NAMALWA (cell line): ENCODE results near the gene TNKS2.
A peak's percentile ranks its signal among the peaks of the same experiment; 100 is the strongest.
"Not testable (repeated sequence)": the region's sequence is repeated elsewhere in the genome, so short reads cannot be mapped to it uniquely, and the experiment has no call there.

Source experiments
- DNase-seq: peaks from one replicate; pipeline ENCODE4 v3.0.0-alpha.2; 2015; ENCODE audit warnings: low spot score

Gene TNKS2

GRCh38 chr10:91796331-91797047, 1.7 kb upstream of the TNKS2 start:
- DNase-seq: peak; percentile 82

GRCh38 chr10:91797048-91797690, 1.1 kb upstream of the TNKS2 start:
- DNase-seq: peak; percentile 24

GRCh38 chr10:91798649-91799611, 704 bp downstream of the TNKS2 start:
- peak; percentile 68 for DNase-seq

- no peak for DNase-seq
Measured at GRCh38 chr10:91799612-91799975, 1.4 kb downstream of the TNKS2 start.

GRCh38 chr10:91800182-91800581, 2.0 kb downstream of the TNKS2 start:
- DNase-seq: no peak

GRCh38 chr10:91800756-91801155, 2.5 kb downstream of the TNKS2 start:
- DNase-seq: no peak

GRCh38 chr10:91803386-91804125, 5.3 kb downstream of the TNKS2 start:
- DNase-seq: no peak

GRCh38 chr10:91804126-91804510, 5.9 kb downstream of the TNKS2 start:
- DNase-seq: no peak

- no peak for DNase-seq
Measured at GRCh38 chr10:91805110-91805838, 7.0 kb downstream of the TNKS2 start.

- DNase-seq: not testable (repeated sequence)
Measured at GRCh38 chr10:91807264-91807663, 9.0 kb downstream of the TNKS2 start.

GRCh38 chr10:91813251-91813650, 15.0 kb downstream of the TNKS2 start:
- DNase-seq: no peak

GRCh38 chr10:91816981-91817380, 18.8 kb downstream of the TNKS2 start:
- no peak for DNase-seq

GRCh38 chr10:91820144-91820543, 21.9 kb downstream of the TNKS2 start:
- DNase-seq: no peak

- DNase-seq: no peak
Measured at GRCh38 chr10:91824076-91824475, 25.9 kb downstream of the TNKS2 start.

- DNase-seq: no peak
Measured at GRCh38 chr10:91829268-91829667, 31.0 kb downstream of the TNKS2 start.

GRCh38 chr10:91838199-91838598, 40.0 kb downstream of the TNKS2 start:
- no peak for DNase-seq

GRCh38 chr10:91843083-91843482, 44.9 kb downstream of the TNKS2 start:
- DNase-seq: no peak

- peak; percentile 11 for DNase-seq
Measured at GRCh38 chr10:91856637-91857036, 58.4 kb downstream of the TNKS2 start.

GRCh38 chr10:91860885-91861284, 62.7 kb downstream of the TNKS2 start:
- no peak for DNase-seq

- DNase-seq: no peak
Measured at GRCh38 chr10:91864099-91864498, 65.9 kb downstream of the TNKS2 start.

- DNase-seq: no peak
Measured at GRCh38 chr10:91864744-91865143, 66.5 kb downstream of the TNKS2 start.
